WTC11 (cell line): ENCODE measurements around the gene AKAP7. TPM values are rescaled to one million over a fixed set of nuclear protein-coding genes. Genes with fewer than 3 reads are reported as not detected.

ENCODE experiments used
- ATAC-seq: fragments of 200-7000 bp; cut with Tn5 transposase; 2 replicates; pipeline ENCODE4 v1.10.0; 2021; ENCODE audit warnings: mild to moderate bottlenecking, moderate library complexity
- CTCF ChIA-PET: fragments of 300-600 bp; sonication (Branson Sonifier 250); formaldehyde crosslinking; loops from one replicate; lab custom pipeline; 2021; ENCODE audit warnings: antibody characterized with exemption; lab: Charles Lee
- POLR2A ChIA-PET: fragments of 350-600 bp; sonication (Branson Sonifier 250); formaldehyde crosslinking; loops from one replicate; lab custom pipeline; 2021; ENCODE audit warnings: antibody characterized with exemption; lab: Charles Lee
- DNase-seq: peaks from one replicate; pipeline ENCODE4 v3.0.0; 2021; ENCODE audit warnings: low spot score
- H3K27ac Mint-ChIP-seq: 2 replicates; pipeline ENCODE4 v1.8.0; 2021; ENCODE audit warnings: mixed read lengths
- H3K27me3 Mint-ChIP-seq: 2 replicates; pipeline ENCODE4 v1.8.0; 2021; ENCODE audit warnings: low read depth, mild to moderate bottlenecking, moderate library complexity, mixed read lengths
- H3K36me3 Mint-ChIP-seq: 2 replicates; pipeline ENCODE4 v1.8.0; 2021; ENCODE audit warnings: mixed read lengths
- H3K4me1 Mint-ChIP-seq: 2 replicates; pipeline ENCODE4 v1.8.0; 2022; ENCODE audit warnings: mixed read lengths
- H3K4me3 Mint-ChIP-seq: 2 replicates; pipeline ENCODE4 v1.8.0; 2021; ENCODE audit warnings: mild to moderate bottlenecking, moderate library complexity, mixed read lengths
- H3K9me3 Mint-ChIP-seq: 2 replicates; pipeline ENCODE4 v1.8.0; 2021; ENCODE audit warnings: mixed read lengths
- CBFB ChIP-seq: sonication (generic); formaldehyde crosslinking; IDR thresholded peaks from 2 replicates; pipeline ENCODE4 v1.8.1; 2022; ENCODE audit warnings: mild to moderate bottlenecking, low read depth, missing genetic modification reagents
- CREB1 ChIP-seq: sonication (generic); formaldehyde crosslinking; IDR thresholded peaks from 2 replicates; pipeline ENCODE4 v1.8.0; 2023; ENCODE audit warnings: mild to moderate bottlenecking, missing genetic modification reagents
- ELF4 ChIP-seq: sonication (generic); formaldehyde crosslinking; IDR thresholded peaks from 2 replicates; pipeline ENCODE4 v1.8.1; 2022; ENCODE audit warnings: low read depth, mild to moderate bottlenecking, moderate library complexity, missing genetic modification reagents
- ESRRA ChIP-seq: sonication (generic); formaldehyde crosslinking; IDR thresholded peaks from 2 replicates; pipeline ENCODE4 v1.8.1; 2022; ENCODE audit warnings: mild to moderate bottlenecking, missing genetic modification reagents, borderline replicate concordance
- FOXK1 ChIP-seq: sonication (generic); formaldehyde crosslinking; IDR thresholded peaks from 2 replicates; pipeline ENCODE4 v1.8.0; 2022; ENCODE audit warnings: mild to moderate bottlenecking, moderate library complexity, missing genetic modification reagents
- JUN ChIP-seq: sonication (generic); formaldehyde crosslinking; IDR thresholded peaks from 2 replicates; pipeline ENCODE4 v1.8.0; 2023; ENCODE audit warnings: mild to moderate bottlenecking, missing genetic modification reagents
- MYBL2 ChIP-seq: sonication (generic); formaldehyde crosslinking; IDR thresholded peaks from 2 replicates; pipeline ENCODE4 v1.8.1; 2023; ENCODE audit warnings: mild to moderate bottlenecking, moderate library complexity, missing genetic modification reagents
- NFATC4 ChIP-seq: fragments of 250-450 bp; sonication (Bioruptor Pico); IDR thresholded peaks from 2 replicates; pipeline ENCODE4 v1.9.0; 2021; ENCODE audit warnings: mild to moderate bottlenecking
- NFYB ChIP-seq: sonication (generic); formaldehyde crosslinking; conservative IDR thresholded peaks from 2 replicates; pipeline ENCODE4 v1.8.0; 2022; ENCODE audit warnings: low read depth, missing genetic modification reagents
- NR1H2 ChIP-seq: sonication (generic); formaldehyde crosslinking; IDR thresholded peaks from 2 replicates; pipeline ENCODE4 v1.9.0; 2021; ENCODE audit warnings: mild to moderate bottlenecking, moderate library complexity, missing genetic modification reagents
- NR2C2 ChIP-seq: sonication (generic); formaldehyde crosslinking; IDR thresholded peaks from 2 replicates; pipeline ENCODE4 v1.8.0; 2022; ENCODE audit warnings: mild to moderate bottlenecking, missing genetic modification reagents
- NR3C1 ChIP-seq: sonication (generic); formaldehyde crosslinking; conservative IDR thresholded peaks from 2 replicates; pipeline ENCODE4 v1.8.1; 2023; ENCODE audit warnings: low read depth, mild to moderate bottlenecking, missing genetic modification reagents
- OVOL2 ChIP-seq: fragments of 250-450 bp; sonication (Bioruptor Pico); IDR thresholded peaks from 2 replicates; pipeline ENCODE4 v1.9.0; 2021; ENCODE audit warnings: mild to moderate bottlenecking, borderline replicate concordance
- PRRX2 ChIP-seq: fragments of 250-450 bp; sonication (Bioruptor Pico); IDR thresholded peaks from 2 replicates; pipeline ENCODE4 v1.8.0; 2021; ENCODE audit warnings: mild to moderate bottlenecking
- RELA ChIP-seq: sonication (generic); formaldehyde crosslinking; IDR thresholded peaks from 2 replicates; pipeline ENCODE4 v1.8.1; 2022; ENCODE audit warnings: missing genetic modification reagents, mild to moderate bottlenecking, borderline replicate concordance
- SOX15 ChIP-seq: fragments of 250-450 bp; sonication (Bioruptor Pico); IDR thresholded peaks from 2 replicates; pipeline ENCODE4 v1.9.0; 2021; ENCODE audit warnings: mild to moderate bottlenecking
- SP1 ChIP-seq: sonication (generic); formaldehyde crosslinking; conservative IDR thresholded peaks from 2 replicates; pipeline ENCODE4 v1.8.1; 2022; ENCODE audit warnings: missing genetic modification reagents
- ZBTB21 ChIP-seq: sonication (generic); formaldehyde crosslinking; IDR thresholded peaks from 2 replicates; pipeline ENCODE4 v1.8.1; 2023; ENCODE audit warnings: mild to moderate bottlenecking, missing genetic modification reagents, borderline replicate concordance
- ZNF121 ChIP-seq: sonication (generic); formaldehyde crosslinking; IDR thresholded peaks from 2 replicates; pipeline ENCODE4 v1.8.0; 2023; ENCODE audit warnings: missing genetic modification reagents
- total RNA-seq: library from RNA; stranded (reverse); gene quantifications from 3 replicates; pipeline ENCODE4 v1.2.3, GENCODE V29; 2021
- TF ChIP-seq, protein P1 (sequence below): sonication (generic); formaldehyde crosslinking; IDR thresholded peaks from 2 replicates; pipeline ENCODE4 v1.8.0; 2023; ENCODE audit warnings: mild to moderate bottlenecking, missing genetic modification reagents
- TF ChIP-seq, protein P2 (sequence below): fragments of 250-450 bp; sonication (Bioruptor Pico); IDR thresholded peaks from 2 replicates; pipeline ENCODE4 v2.1.2; 2022; ENCODE audit warnings: mild to moderate bottlenecking, moderate library complexity
- TF ChIP-seq, protein P3 (sequence below): fragments of 250-450 bp; sonication (Bioruptor Pico); IDR thresholded peaks from 2 replicates; pipeline ENCODE4 v1.9.0; 2021; ENCODE audit warnings: mild to moderate bottlenecking, borderline replicate concordance
- TF ChIP-seq, protein P4 (sequence below): sonication (generic); formaldehyde crosslinking; IDR thresholded peaks from 2 replicates; pipeline ENCODE4 v1.8.0; 2022; ENCODE audit warnings: mild to moderate bottlenecking, missing genetic modification reagents
- TF ChIP-seq, protein P5 (sequence below): sonication (generic); formaldehyde crosslinking; IDR thresholded peaks from 2 replicates; pipeline ENCODE4 v1.8.1; 2023; ENCODE audit warnings: mild to moderate bottlenecking, missing genetic modification reagents
- TF ChIP-seq, protein P6 (sequence below): sonication (generic); formaldehyde crosslinking; conservative IDR thresholded peaks from 2 replicates; pipeline ENCODE4 v1.8.1; 2022; ENCODE audit warnings: mild to moderate bottlenecking, missing genetic modification reagents
- TF ChIP-seq, protein P7 (sequence below): sonication (generic); formaldehyde crosslinking; IDR thresholded peaks from 2 replicates; pipeline ENCODE4 v1.8.1; 2023; ENCODE audit warnings: mild to moderate bottlenecking, missing genetic modification reagents, moderate library complexity

AKAP7 gene
- total RNA-seq, 1 experiment from 2014 or later, result 10.9 TPM

DNA sequence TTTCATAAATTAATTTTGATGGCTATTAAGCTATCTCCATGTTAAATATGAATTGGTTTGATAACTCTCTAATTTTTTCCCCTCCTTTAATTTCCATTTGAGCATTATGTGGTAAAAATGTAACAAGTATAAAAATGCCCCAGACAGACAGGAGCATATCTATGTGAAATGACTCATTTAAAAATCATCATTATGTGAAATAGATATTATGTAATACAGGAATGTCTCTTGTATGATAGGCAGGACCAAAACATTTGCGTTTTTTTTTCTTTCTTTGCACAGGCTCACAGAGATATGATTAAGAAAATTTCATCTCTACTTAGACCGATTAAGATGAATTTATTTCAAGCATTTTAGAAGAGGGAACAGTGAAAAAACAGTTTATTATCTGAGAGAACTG is 95.8 kb downstream of the AKAP7 start:
- TF ChIP-seq CREB1 (CRISPR knock-in tag) (no peak), JUN (CRISPR knock-in tag) (no peak), ZNF121 (CRISPR knock-in tag) (no peak), SP1 (no peak), ESRRA (CRISPR knock-in tag) (no peak), OVOL2 (CRISPR knock-in tag) (no peak), NFYB (CRISPR knock-in tag) (no peak), ZBTB21 (CRISPR knock-in tag) (no peak), ELF4 (CRISPR knock-in tag) (no peak), FOXK1 (CRISPR knock-in tag) (no peak), NR3C1 (CRISPR knock-in tag) (no peak), CBFB (no peak), RELA (no peak), SOX15 (no peak)
- TF ChIP-seq, protein P1, sequence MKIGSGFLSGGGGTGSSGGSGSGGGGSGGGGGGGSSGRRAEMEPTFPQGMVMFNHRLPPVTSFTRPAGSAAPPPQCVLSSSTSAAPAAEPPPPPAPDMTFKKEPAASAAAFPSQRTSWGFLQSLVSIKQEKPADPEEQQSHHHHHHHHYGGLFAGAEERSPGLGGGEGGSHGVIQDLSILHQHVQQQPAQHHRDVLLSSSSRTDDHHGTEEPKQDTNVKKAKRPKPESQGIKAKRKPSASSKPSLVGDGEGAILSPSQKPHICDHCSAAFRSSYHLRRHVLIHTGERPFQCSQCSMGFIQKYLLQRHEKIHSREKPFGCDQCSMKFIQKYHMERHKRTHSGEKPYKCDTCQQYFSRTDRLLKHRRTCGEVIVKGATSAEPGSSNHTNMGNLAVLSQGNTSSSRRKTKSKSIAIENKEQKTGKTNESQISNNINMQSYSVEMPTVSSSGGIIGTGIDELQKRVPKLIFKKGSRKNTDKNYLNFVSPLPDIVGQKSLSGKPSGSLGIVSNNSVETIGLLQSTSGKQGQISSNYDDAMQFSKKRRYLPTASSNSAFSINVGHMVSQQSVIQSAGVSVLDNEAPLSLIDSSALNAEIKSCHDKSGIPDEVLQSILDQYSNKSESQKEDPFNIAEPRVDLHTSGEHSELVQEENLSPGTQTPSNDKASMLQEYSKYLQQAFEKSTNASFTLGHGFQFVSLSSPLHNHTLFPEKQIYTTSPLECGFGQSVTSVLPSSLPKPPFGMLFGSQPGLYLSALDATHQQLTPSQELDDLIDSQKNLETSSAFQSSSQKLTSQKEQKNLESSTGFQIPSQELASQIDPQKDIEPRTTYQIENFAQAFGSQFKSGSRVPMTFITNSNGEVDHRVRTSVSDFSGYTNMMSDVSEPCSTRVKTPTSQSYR (CRISPR knock-in tag), result no peak
- TF ChIP-seq, protein P2, sequence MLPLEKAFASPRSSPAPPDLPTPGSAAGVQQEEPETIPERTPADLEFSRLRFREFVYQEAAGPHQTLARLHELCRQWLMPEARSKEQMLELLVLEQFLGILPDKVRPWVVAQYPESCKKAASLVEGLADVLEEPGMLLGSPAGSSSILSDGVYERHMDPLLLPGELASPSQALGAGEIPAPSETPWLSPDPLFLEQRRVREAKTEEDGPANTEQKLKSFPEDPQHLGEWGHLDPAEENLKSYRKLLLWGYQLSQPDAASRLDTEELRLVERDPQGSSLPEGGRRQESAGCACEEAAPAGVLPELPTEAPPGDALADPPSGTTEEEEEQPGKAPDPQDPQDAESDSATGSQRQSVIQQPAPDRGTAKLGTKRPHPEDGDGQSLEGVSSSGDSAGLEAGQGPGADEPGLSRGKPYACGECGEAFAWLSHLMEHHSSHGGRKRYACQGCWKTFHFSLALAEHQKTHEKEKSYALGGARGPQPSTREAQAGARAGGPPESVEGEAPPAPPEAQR, result no peak
- TF ChIP-seq, protein P3, sequence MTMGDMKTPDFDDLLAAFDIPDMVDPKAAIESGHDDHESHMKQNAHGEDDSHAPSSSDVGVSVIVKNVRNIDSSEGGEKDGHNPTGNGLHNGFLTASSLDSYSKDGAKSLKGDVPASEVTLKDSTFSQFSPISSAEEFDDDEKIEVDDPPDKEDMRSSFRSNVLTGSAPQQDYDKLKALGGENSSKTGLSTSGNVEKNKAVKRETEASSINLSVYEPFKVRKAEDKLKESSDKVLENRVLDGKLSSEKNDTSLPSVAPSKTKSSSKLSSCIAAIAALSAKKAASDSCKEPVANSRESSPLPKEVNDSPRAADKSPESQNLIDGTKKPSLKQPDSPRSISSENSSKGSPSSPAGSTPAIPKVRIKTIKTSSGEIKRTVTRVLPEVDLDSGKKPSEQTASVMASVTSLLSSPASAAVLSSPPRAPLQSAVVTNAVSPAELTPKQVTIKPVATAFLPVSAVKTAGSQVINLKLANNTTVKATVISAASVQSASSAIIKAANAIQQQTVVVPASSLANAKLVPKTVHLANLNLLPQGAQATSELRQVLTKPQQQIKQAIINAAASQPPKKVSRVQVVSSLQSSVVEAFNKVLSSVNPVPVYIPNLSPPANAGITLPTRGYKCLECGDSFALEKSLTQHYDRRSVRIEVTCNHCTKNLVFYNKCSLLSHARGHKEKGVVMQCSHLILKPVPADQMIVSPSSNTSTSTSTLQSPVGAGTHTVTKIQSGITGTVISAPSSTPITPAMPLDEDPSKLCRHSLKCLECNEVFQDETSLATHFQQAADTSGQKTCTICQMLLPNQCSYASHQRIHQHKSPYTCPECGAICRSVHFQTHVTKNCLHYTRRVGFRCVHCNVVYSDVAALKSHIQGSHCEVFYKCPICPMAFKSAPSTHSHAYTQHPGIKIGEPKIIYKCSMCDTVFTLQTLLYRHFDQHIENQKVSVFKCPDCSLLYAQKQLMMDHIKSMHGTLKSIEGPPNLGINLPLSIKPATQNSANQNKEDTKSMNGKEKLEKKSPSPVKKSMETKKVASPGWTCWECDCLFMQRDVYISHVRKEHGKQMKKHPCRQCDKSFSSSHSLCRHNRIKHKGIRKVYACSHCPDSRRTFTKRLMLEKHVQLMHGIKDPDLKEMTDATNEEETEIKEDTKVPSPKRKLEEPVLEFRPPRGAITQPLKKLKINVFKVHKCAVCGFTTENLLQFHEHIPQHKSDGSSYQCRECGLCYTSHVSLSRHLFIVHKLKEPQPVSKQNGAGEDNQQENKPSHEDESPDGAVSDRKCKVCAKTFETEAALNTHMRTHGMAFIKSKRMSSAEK (CRISPR knock-in tag), result no peak
- TF ChIP-seq, all 79 proteins: peak for 0
- Mint-ChIP-seq H3K9me3 (peaks cover 5% of the 10 kb centered on the region), H3K4me1 (peaks cover 35% of the 10 kb centered on the region), H3K27me3 (no peaks in the 10 kb centered on the region), H3K36me3 (peaks cover 7% of the 10 kb centered on the region), H3K4me3 (no peak overlapping the region), H3K27ac (no peak overlapping the region)
- DNase-seq (no peak), ATAC-seq (no peak)
- ChIA-PET POLR2A (no interaction called here), CTCF (interaction anchor here (0.6 kb wide), 2 partner anchors 263 to 397 kb away, joined by 3 read pairs; no protein-coding TSS in a partner anchor)

DNA sequence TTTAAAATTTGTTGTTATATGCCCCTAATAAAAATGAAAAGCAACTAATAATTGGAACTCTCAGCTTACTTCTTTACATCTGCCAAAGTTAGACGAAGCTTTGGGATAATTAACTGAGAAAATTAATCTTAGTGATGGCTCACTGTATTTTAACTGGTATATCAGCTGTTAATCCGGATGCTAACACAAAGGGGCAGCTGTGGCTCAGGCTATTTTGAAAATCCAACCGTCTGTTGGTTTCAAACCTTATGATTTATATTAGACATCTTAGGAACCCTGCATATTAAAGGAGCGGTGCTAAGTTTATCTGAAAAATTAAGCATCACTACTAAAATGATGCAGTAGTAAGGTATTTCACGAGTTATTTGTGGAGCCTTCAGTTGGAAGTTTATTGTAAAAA is 96.6 kb downstream of the AKAP7 start:
- Mint-ChIP-seq H3K27me3 (peaks cover 4% of the 10 kb centered on the region), H3K27ac (no peak overlapping the region), H3K9me3 (peaks cover 13% of the 10 kb centered on the region)
- TF ChIP-seq, protein P4, sequence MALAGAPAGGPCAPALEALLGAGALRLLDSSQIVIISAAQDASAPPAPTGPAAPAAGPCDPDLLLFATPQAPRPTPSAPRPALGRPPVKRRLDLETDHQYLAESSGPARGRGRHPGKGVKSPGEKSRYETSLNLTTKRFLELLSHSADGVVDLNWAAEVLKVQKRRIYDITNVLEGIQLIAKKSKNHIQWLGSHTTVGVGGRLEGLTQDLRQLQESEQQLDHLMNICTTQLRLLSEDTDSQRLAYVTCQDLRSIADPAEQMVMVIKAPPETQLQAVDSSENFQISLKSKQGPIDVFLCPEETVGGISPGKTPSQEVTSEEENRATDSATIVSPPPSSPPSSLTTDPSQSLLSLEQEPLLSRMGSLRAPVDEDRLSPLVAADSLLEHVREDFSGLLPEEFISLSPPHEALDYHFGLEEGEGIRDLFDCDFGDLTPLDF (CRISPR knock-in tag), result no peak
- TF ChIP-seq NR2C2 (CRISPR knock-in tag), result no peak
- no peak for TF ChIP-seq PRRX2 (CRISPR knock-in tag)
- TF ChIP-seq NFATC4 (CRISPR knock-in tag), result no peak
- TF ChIP-seq, protein P5, sequence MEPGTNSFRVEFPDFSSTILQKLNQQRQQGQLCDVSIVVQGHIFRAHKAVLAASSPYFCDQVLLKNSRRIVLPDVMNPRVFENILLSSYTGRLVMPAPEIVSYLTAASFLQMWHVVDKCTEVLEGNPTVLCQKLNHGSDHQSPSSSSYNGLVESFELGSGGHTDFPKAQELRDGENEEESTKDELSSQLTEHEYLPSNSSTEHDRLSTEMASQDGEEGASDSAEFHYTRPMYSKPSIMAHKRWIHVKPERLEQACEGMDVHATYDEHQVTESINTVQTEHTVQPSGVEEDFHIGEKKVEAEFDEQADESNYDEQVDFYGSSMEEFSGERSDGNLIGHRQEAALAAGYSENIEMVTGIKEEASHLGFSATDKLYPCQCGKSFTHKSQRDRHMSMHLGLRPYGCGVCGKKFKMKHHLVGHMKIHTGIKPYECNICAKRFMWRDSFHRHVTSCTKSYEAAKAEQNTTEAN (CRISPR knock-in tag), result no peak
- TF ChIP-seq, protein P6, sequence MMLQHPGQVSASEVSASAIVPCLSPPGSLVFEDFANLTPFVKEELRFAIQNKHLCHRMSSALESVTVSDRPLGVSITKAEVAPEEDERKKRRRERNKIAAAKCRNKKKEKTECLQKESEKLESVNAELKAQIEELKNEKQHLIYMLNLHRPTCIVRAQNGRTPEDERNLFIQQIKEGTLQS (CRISPR knock-in tag), result no peak
- TF ChIP-seq NR1H2, result no peak
- TF ChIP-seq, protein P7, sequence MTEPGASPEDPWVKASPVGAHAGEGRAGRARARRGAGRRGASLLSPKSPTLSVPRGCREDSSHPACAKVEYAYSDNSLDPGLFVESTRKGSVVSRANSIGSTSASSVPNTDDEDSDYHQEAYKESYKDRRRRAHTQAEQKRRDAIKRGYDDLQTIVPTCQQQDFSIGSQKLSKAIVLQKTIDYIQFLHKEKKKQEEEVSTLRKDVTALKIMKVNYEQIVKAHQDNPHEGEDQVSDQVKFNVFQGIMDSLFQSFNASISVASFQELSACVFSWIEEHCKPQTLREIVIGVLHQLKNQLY, result no peak
- no peak for TF ChIP-seq MYBL2 (CRISPR knock-in tag)
- no peak for TF ChIP-seq ZBTB21 (CRISPR knock-in tag)
- no peak for TF ChIP-seq ESRRA (CRISPR knock-in tag)

More for the DNA sequence above, 96.6 kb downstream of the AKAP7 start:
- DNase-seq, result no peak
- Mint-ChIP-seq H3K36me3 (peaks cover 14% of the 10 kb centered on the region), H3K4me1 (peaks cover 27% of the 10 kb centered on the region), H3K4me3 (no peak overlapping the region)
- ChIA-PET CTCF (interaction anchor here (0.6 kb wide), 1 partner anchor 263 kb away, joined by 3 read pairs; no protein-coding TSS in a partner anchor), POLR2A (no interaction called here)
- no peak for ATAC-seq
